EL (cell line): ENCODE results near the gene LNP1.

Experiments
- DNase-seq: peaks from one replicate; pipeline ENCODE4 v3.0.0-alpha.2; 2016

The LNP1 gene

GRCh38 chr3:100483529-100483928 is 82.2 kb downstream of the LNP1 start:
- no peak for DNase-seq

- no peak for DNase-seq
These were observed 85.5 kb downstream of the LNP1 start for GRCh38 chr3:100486808-100487207.

- no peak for DNase-seq
These were observed 87.8 kb downstream of the LNP1 start for GRCh38 chr3:100489118-100489517.

GRCh38 chr3:100492059-100493006 is 91.0 kb downstream of the LNP1 start, which contains the start of gene TMEM45A:
TMEM45A (plus strand) TSS chr3:100492619; CDS start chr3:100555212, 62,593 bp downstream.
- DNase-seq: peak; percentile 95

GRCh38 chr3:100496711-100497261 is 95.4 kb downstream of the LNP1 start:
- peak; percentile 89 for DNase-seq

- no peak for DNase-seq
These were observed 98.3 kb downstream of the LNP1 start for GRCh38 chr3:100499651-100500050.

- no peak for DNase-seq
These were observed 99.1 kb downstream of the LNP1 start for GRCh38 chr3:100500320-100500880.

- DNase-seq: no peak
These were observed 102.1 kb downstream of the LNP1 start for GRCh38 chr3:100503448-100503847.
